ENCODE measurements around the gene KCNK10.

KCNK10 gene

DNA sequence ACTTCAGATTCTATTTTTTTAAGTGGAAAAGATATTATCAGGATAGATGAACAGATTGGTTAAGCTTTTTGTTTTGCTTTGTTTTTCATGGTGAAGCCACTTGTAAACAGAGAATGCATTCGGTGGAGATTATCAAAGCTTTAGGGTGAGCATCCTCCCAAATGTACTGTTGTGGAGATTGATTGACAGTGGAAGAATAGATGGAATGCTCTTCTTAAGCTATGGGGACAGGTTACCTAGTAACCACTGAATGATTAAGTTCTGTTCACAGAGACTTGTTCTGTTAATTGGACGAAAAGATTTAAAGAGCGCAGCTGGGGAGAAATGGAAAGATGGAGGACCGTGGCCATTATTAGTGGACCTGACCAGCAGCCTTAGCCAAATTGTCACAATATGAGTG lies 40.6 kb upstream of the KCNK10 start:
- H3K9me2 ChIP-seq (replicated peaks; ENCODE audit: insufficient read depth, low read length), result no peaks in the 10 kb centered on the region
- TF ChIP-seq CTCF (IDR thresholded peaks at IDR 0.05; ENCODE audit: insufficient read depth, low read length, poor library complexity, severe bottlenecking), result no peak
- no peak for TF ChIP-seq EZH2phosphoT487 (conservative IDR thresholded peaks at IDR 0.05; ENCODE audit: low read length)
- no peaks in the 10 kb centered on the region for H3K79me2 ChIP-seq (ENCODE audit: insufficient read depth, low read length)

DNA sequence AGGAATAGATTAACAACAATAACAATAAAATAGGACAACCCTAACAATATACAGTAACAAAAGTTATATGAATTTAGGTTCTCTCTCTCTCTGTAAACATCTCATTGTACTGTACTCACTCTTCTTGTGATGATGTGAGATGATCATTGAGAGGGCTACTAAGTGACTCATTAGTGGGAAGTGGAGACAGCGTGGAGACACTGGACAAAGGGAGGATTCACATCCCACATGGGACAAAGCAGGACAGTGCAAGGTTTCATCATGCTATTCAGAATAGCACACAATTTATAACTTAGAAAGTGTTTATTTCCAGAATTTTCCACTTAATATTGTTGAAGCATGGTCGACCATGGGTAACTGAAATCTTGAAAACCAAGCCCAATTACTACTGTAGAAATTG lies 36.4 kb upstream of the KCNK10 start:
- no peaks in the 10 kb centered on the region for H3K36me3 ChIP-seq (ENCODE audit: low read length)
- H3K27ac ChIP-seq (ENCODE audit: low read depth, low read length), result no peak overlapping the region
- H3K9me2 ChIP-seq (replicated peaks; ENCODE audit: insufficient read depth, low read length), result no peaks in the 10 kb centered on the region
- H3K4me3 ChIP-seq (ENCODE audit: insufficient read depth, low read length, poor library complexity, severe bottlenecking), result no peak overlapping the region
- H3K79me2 ChIP-seq (ENCODE audit: insufficient read depth, low read length), result no peaks in the 10 kb centered on the region
- no peak overlapping the region for H3K4me2 ChIP-seq (ENCODE audit: low read depth, low read length, poor library complexity, severe bottlenecking)
- no peaks in the 10 kb centered on the region for H3K9me3 ChIP-seq (ENCODE audit: insufficient read depth, low read length)
- H3F3A ChIP-seq (ENCODE audit: insufficient read depth), result no peaks in the 10 kb centered on the region
- TF ChIP-seq EZH2phosphoT487 (conservative IDR thresholded peaks at IDR 0.05; ENCODE audit: low read length) (no peak), CTCF (IDR thresholded peaks at IDR 0.05; ENCODE audit: insufficient read depth, low read length, poor library complexity, severe bottlenecking) (no peak)
- no peaks in the 10 kb centered on the region for H4K20me1 ChIP-seq (ENCODE audit: low read depth, low read length)
- H2AFZ ChIP-seq (ENCODE audit: low read depth, low read length, severe bottlenecking), result no peak overlapping the region
- H3K27me3 ChIP-seq (ENCODE audit: low read length), result no peaks in the 10 kb centered on the region
- H3K9ac ChIP-seq (ENCODE audit: low read length), result no peak overlapping the region

More for the DNA sequence above, 40.6 kb upstream of the KCNK10 start:
- no peaks in the 10 kb centered on the region for H3K9me3 ChIP-seq (ENCODE audit: insufficient read depth, low read length)
- no peak overlapping the region for H2AFZ ChIP-seq (ENCODE audit: low read depth, low read length, severe bottlenecking)
- H3K36me3 ChIP-seq (ENCODE audit: low read length), result no peaks in the 10 kb centered on the region
- no peak overlapping the region for H3K4me3 ChIP-seq (ENCODE audit: insufficient read depth, low read length, poor library complexity, severe bottlenecking)
- H3K27ac ChIP-seq (ENCODE audit: low read depth, low read length), result no peak overlapping the region
- no peaks in the 10 kb centered on the region for H4K20me1 ChIP-seq (ENCODE audit: low read depth, low read length)
- H3F3A ChIP-seq (ENCODE audit: insufficient read depth), result no peaks in the 10 kb centered on the region
- H3K9ac ChIP-seq (ENCODE audit: low read length), result no peak overlapping the region
- no peaks in the 10 kb centered on the region for H3K27me3 ChIP-seq (ENCODE audit: low read length)
- no peak overlapping the region for H3K4me2 ChIP-seq (ENCODE audit: low read depth, low read length, poor library complexity, severe bottlenecking)

DNA sequence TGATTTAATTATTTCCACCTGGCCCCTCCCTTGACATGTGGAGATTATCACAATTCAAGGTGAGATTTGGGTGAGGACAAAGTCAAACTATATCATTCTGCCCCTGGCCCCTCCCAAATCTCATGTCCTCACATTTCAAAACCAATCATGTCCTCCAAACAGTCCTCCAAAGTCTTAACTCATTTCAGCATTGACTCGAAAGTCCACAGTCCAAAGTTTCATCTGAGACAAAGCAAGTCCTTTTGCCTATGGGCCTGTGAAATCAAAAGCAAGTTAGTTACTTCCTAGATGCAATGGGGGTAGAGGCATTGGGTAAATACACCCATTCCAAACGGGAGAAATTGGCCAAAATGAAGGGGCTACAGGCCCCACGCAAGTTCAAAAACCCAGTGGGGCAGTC lies 31.3 kb upstream of the KCNK10 start:
- H3K4me2 ChIP-seq (ENCODE audit: low read depth, low read length, poor library complexity, severe bottlenecking), result no peak overlapping the region
- H3F3A ChIP-seq (ENCODE audit: insufficient read depth), result no peaks in the 10 kb centered on the region
- no peaks in the 10 kb centered on the region for H3K36me3 ChIP-seq (ENCODE audit: low read length)
- H3K9ac ChIP-seq (ENCODE audit: low read length), result no peak overlapping the region
- no peak overlapping the region for H2AFZ ChIP-seq (ENCODE audit: low read depth, low read length, severe bottlenecking)
- no peaks in the 10 kb centered on the region for H3K9me3 ChIP-seq (ENCODE audit: insufficient read depth, low read length)
- H4K20me1 ChIP-seq (ENCODE audit: low read depth, low read length), result no peaks in the 10 kb centered on the region
- H3K4me3 ChIP-seq (ENCODE audit: insufficient read depth, low read length, poor library complexity, severe bottlenecking), result no peak overlapping the region
- no peaks in the 10 kb centered on the region for H3K79me2 ChIP-seq (ENCODE audit: insufficient read depth, low read length)
- TF ChIP-seq EZH2phosphoT487 (conservative IDR thresholded peaks at IDR 0.05; ENCODE audit: low read length) (no peak), CTCF (IDR thresholded peaks at IDR 0.05; ENCODE audit: insufficient read depth, low read length, poor library complexity, severe bottlenecking) (no peak)
- no peak overlapping the region for H3K27ac ChIP-seq (ENCODE audit: low read depth, low read length)
- no peaks in the 10 kb centered on the region for H3K9me2 ChIP-seq (replicated peaks; ENCODE audit: insufficient read depth, low read length)
- no peaks in the 10 kb centered on the region for H3K27me3 ChIP-seq (ENCODE audit: low read length)
